Measurements from ENCODE around the gene CFL1.

DNA sequence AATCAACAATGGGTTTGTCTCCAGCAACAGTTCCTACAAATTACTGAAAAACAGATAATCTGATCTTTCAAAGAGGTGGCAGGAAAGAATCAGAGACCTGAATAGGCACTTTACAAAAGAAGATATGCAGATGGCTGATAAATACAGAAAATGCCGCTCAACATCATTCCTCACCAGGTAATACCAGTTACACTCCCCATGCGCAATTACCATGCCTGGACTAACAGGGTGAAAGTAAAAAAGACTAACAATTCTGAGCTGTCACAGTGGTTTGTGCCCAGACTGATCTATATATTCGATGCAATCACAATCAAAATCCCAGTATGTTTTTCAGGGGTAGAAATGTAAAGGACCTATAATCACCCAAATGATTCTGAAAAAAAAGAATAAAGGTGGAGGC is 14.2 kb downstream of the CFL1 start:
- TF ChIP-seq REST (IDR thresholded peaks at IDR 0.05; ENCODE audit: insufficient read depth in 1 of 2, low read depth in 2 of 2, low read length in 2 of 2), result no peak
- no peak for TF ChIP-seq POLR2AphosphoS5 (IDR thresholded peaks at IDR 0.05; ENCODE audit: low read depth, low read length)
- TF ChIP-seq TAF1 (IDR thresholded peaks at IDR 0.05; ENCODE audit: borderline replicate concordance, insufficient read depth, low read length), result no peak

All from PFSK-1 (cell line).